Natural killer cell (primary cell): Measurements from ENCODE around the gene OR2H1. TPM values are rescaled to one million over a fixed set of nuclear protein-coding genes. Genes with fewer than 3 reads are reported as not detected.

ENCODE experiments used
- ATAC-seq, 3 donors: fragments of 150-1000 bp in 2 of 3; fragments of 200-7000 bp in 1 of 3; cut with Tn5 transposase; 1 replicate in 1 of 3; 2 replicates in 2 of 3; pipeline ENCODE4 v1.10.0; 2021; ENCODE audit warnings: mild to moderate bottlenecking in 2 of 3, moderate library complexity in 2 of 3
- DNase-seq, 2 donors: peaks; one replicate each; pipeline versions ENCODE4 v3.0.0 to v3.0.0-alpha.2; 2013 to 2021; ENCODE audit warnings: mixed read lengths in 1 of 2
- H3K27ac ChIP-seq: one replicate; pipeline ENCODE4 v1.5.1; 2013; ENCODE audit warnings: mild to moderate bottlenecking, low read length
- H3K27me3 ChIP-seq: one replicate; pipeline ENCODE4 v1.6.1; 2013; ENCODE audit warnings: low read length; ENCODE audit not compliant: control insufficient read depth, insufficient read depth
- H3K36me3 ChIP-seq: one replicate; pipeline ENCODE4 v1.6.1; 2013; ENCODE audit warnings: low read length; ENCODE audit not compliant: control insufficient read depth, insufficient read depth
- H3K4me1 ChIP-seq: one replicate; pipeline ENCODE4 v1.6.1; 2013; ENCODE audit warnings: low read length; ENCODE audit not compliant: control insufficient read depth, insufficient read depth
- H3K4me3 ChIP-seq: one replicate; pipeline ENCODE4 v1.5.1; 2013; ENCODE audit warnings: low read length
- H3K9me3 ChIP-seq: one replicate; pipeline ENCODE4 v1.6.1; 2013; ENCODE audit warnings: low read length; ENCODE audit not compliant: control insufficient read depth, insufficient read depth
- H3K27ac Mint-ChIP-seq, 2 donors: one replicate each; pipeline ENCODE4 v1.8.0; 2022; ENCODE audit warnings: mild to moderate bottlenecking in 2 of 2, mixed read lengths in 2 of 2, moderate library complexity in 1 of 2
- H3K27me3 Mint-ChIP-seq, 2 donors: one replicate each; pipeline ENCODE4 v1.8.0; 2022; ENCODE audit warnings: low read depth in 2 of 2, mixed read lengths in 2 of 2
- H3K36me3 Mint-ChIP-seq: one replicate; pipeline ENCODE4 v1.8.0; 2022; ENCODE audit warnings: mixed read lengths
- H3K4me1 Mint-ChIP-seq, 2 donors: one replicate each; pipeline ENCODE4 v1.8.0; 2022; ENCODE audit warnings: mixed read lengths in 2 of 2
- H3K4me3 Mint-ChIP-seq: one replicate; pipeline ENCODE4 v1.8.0; 2022; ENCODE audit warnings: mild to moderate bottlenecking, moderate library complexity, mixed read lengths
- H3K9me3 Mint-ChIP-seq, 2 donors: one replicate each; pipeline ENCODE4 v1.8.0; 2022; ENCODE audit warnings: mixed read lengths in 2 of 2
- CTCF ChIP-seq: fragments of 200-600 bp; IDR thresholded peaks from one replicate; pipeline ENCODE4 v1.8.0; 2022; ENCODE audit warnings: antibody characterized with exemption
- WGBS: methylation state at CpG from one replicate; pipeline ENCODE4 v1.1.7; 2013; ENCODE audit warnings: missing lambda C conversion rate; ENCODE audit not compliant: insufficient coverage; 5-methylcytosine and 5-hydroxymethylcytosine counted together
- intact Hi-C: fragments of 100-400 bp; cut with micrococcal nuclease; formaldehyde crosslinking; loops from one replicate; pipeline ENCODE4 v1.14.2; 2022
- total RNA-seq, 4 donors: library from RNA; stranded (reverse); fragments of 120-200 nt in 1 of 4; gene quantifications; one replicate each; pipeline versions ENCODE4 v1.2.3 to v1.2.4, GENCODE V29; 2013 to 2022

OR2H1 gene
- total RNA-seq, 3 donors from 2014 or later (not counting 1 experiment from before 2014, with no cell fraction given), result not detected

DNA sequence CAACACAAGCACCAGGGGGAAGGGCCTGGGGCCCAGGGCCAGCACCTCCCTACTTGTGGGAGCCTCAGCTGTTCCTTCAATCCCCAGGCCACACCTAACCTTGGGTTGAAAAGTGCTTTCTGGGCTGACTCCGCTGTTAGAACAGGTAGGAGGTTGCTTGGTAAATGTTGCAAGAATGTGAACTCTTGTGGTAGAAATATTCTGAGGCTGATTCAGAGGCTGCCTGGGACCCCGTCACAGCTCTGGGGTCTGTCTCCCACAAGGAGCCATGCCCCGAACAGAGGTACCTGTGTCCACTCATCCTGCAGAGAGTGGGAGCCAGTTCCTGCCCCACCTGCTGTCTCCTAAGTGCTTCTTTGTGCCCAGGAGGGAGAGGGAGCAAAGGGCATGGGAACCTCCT is 45.2 kb downstream of the OR2H1 start:
- no peaks in the 10 kb centered on the region for H3K36me3 Mint-ChIP-seq
- 89% methylated on average over 3 of the region's 3 CpGs for WGBS
- no peaks in the 10 kb centered on the region for H3K4me1 Mint-ChIP-seq
- ATAC-seq, result no peak
- H3K9me3 Mint-ChIP-seq, result no peaks in the 10 kb centered on the region
- no peak overlapping the region for H3K27ac ChIP-seq
- no peaks in the 10 kb centered on the region for H3K27me3 ChIP-seq
- DNase-seq, result no peak
- TF ChIP-seq CTCF, result no peak
- no peaks in the 10 kb centered on the region for H3K36me3 ChIP-seq
- H3K27me3 Mint-ChIP-seq, result peaks cover 6 to 28% of the 10 kb centered on the region in 2 donors
- H3K9me3 ChIP-seq, result no peaks in the 10 kb centered on the region
- H3K4me1 ChIP-seq, result no peaks in the 10 kb centered on the region
- intact Hi-C loops, result no loop called here
- no peak overlapping the region for H3K4me3 ChIP-seq
- no peak overlapping the region for H3K4me3 Mint-ChIP-seq
- no peak overlapping the region for H3K27ac Mint-ChIP-seq

DNA sequence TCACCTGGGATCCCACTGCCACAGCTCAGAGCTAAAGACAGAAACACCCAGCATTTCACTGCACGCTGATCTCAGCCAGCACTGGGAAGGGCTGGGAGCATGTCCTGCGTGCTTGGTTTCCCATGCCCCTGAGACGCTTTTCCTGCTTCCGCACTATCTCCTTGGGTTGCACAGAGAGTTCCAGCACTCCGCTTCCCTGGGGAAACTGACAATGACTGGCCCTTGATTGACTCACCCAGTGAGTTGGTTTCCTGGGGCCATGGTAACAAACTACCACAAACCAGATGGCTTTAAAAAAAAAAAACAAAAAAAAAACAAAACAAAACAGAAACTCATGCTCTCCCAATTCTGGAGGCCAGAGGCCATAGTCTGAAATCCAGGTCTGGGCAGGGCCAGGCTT is 45.6 kb downstream of the OR2H1 start:
- intact Hi-C loops, result no loop called here
- H3K27ac Mint-ChIP-seq, result no peak overlapping the region
- TF ChIP-seq CTCF, result no peak
- H3K27ac ChIP-seq, result no peak overlapping the region
- H3K27me3 Mint-ChIP-seq, result peaks cover 6 to 28% of the 10 kb centered on the region in 2 donors
- H3K4me3 ChIP-seq, result no peak overlapping the region
- no peak for DNase-seq
- H3K9me3 Mint-ChIP-seq, result no peaks in the 10 kb centered on the region
- WGBS, result 92% methylated on average over 5 of the region's 5 CpGs
- H3K27me3 ChIP-seq, result no peaks in the 10 kb centered on the region
- H3K36me3 Mint-ChIP-seq, result no peaks in the 10 kb centered on the region
- no peaks in the 10 kb centered on the region for H3K4me1 ChIP-seq
- H3K9me3 ChIP-seq, result no peaks in the 10 kb centered on the region
- no peaks in the 10 kb centered on the region for H3K4me1 Mint-ChIP-seq
- H3K36me3 ChIP-seq, result no peaks in the 10 kb centered on the region
- ATAC-seq, result no peak
- H3K4me3 Mint-ChIP-seq, result no peak overlapping the region

- no peaks in the 10 kb centered on the region for H3K4me1 Mint-ChIP-seq
- no peak for ATAC-seq
- no peak for TF ChIP-seq CTCF
- no peak for DNase-seq
- intact Hi-C loops, result no loop called here
- Histone ChIP-seq H3K27me3 (no peaks in the 10 kb centered on the region), H3K4me3 (no peak overlapping the region), H3K36me3 (no peaks in the 10 kb centered on the region), H3K27ac (no peak overlapping the region), H3K9me3 (no peaks in the 10 kb centered on the region), H3K4me1 (no peaks in the 10 kb centered on the region)
- no peak overlapping the region for H3K4me3 Mint-ChIP-seq
- H3K27me3 Mint-ChIP-seq, result peaks cover 6 to 14% of the 10 kb centered on the region in 2 donors
- no peaks in the 10 kb centered on the region for H3K36me3 Mint-ChIP-seq
- WGBS, result 65% methylated on average over 2 of the region's 2 CpGs
- no peaks in the 10 kb centered on the region for H3K9me3 Mint-ChIP-seq
- no peak overlapping the region for H3K27ac Mint-ChIP-seq
Measured at GRCh38 chr6:29504961-29505360, 48.0 kb downstream of the OR2H1 start.

DNA sequence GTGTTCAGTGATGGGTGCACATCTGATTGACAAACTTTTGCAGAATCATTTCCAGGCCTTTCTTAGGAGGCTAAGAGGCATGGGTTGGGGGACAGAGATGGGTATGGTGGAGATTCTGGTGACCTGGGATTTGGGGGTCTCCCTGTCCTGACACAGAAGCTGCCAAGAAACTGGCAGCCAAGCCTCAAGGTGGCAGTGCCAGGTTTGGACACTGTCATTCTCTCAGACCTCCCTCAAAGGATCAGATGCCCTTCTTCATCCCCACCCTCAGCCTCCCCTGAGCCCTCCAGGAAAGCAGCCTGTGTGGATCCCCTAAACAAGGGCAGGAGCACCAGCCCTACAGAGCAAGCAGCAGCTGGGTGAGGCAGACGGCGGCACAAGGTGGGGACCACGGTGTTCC is 48.9 kb downstream of the OR2H1 start:
- H3K4me1 ChIP-seq, result no peaks in the 10 kb centered on the region
- H3K27me3 Mint-ChIP-seq, result peaks cover 6 to 12% of the 10 kb centered on the region in 2 donors
- H3K4me3 Mint-ChIP-seq, result no peak overlapping the region
- no peak for ATAC-seq
- no peaks in the 10 kb centered on the region for H3K9me3 Mint-ChIP-seq
- no peak overlapping the region for H3K4me3 ChIP-seq
- no peaks in the 10 kb centered on the region for H3K36me3 ChIP-seq
- no peaks in the 10 kb centered on the region for H3K4me1 Mint-ChIP-seq
- DNase-seq, result no peak
- no peak for TF ChIP-seq CTCF
- H3K9me3 ChIP-seq, result no peaks in the 10 kb centered on the region
- H3K27ac ChIP-seq, result no peak overlapping the region
- H3K36me3 Mint-ChIP-seq, result no peaks in the 10 kb centered on the region
- intact Hi-C loops, result no loop called here
- WGBS, result 96% methylated on average over 3 of the region's 3 CpGs
- no peak overlapping the region for H3K27ac Mint-ChIP-seq
- H3K27me3 ChIP-seq, result no peaks in the 10 kb centered on the region
